ENCODE results near the gene GALNS. TPM values are rescaled to one million over a fixed set of nuclear protein-coding genes. Genes with fewer than 3 reads are reported as not detected.

Gene GALNS
- total RNA-seq, 6 experiments from 2014 or later: 16.6 to 20.7 (median 18.2) TPM

DNA sequence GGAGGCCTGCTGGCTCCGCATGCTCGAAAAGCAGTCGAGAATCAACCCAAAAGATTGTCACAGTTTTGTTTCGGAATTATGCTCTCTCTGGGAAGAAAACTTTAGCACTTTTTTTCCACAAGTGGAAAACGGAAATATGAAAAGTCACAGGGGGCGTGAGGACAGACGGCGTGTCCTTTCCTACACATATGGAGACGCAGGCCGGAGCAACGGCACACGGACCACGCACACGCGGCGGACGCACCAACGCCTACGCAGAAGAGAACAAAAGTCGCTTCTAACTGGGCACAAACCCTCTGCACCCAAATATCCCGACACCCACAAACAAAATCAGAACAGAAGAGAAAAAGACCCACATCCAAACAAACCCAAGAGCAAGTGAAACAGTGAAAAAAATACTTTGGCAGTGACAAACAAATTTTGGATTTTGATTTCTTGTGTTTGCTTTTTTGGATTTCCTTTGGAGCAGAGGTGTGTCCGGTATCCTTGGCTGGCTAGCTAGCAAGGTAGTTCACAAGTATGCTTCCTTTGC is 19.0 kb upstream of the GALNS start:
- TF ChIP-seq, protein P1, sequence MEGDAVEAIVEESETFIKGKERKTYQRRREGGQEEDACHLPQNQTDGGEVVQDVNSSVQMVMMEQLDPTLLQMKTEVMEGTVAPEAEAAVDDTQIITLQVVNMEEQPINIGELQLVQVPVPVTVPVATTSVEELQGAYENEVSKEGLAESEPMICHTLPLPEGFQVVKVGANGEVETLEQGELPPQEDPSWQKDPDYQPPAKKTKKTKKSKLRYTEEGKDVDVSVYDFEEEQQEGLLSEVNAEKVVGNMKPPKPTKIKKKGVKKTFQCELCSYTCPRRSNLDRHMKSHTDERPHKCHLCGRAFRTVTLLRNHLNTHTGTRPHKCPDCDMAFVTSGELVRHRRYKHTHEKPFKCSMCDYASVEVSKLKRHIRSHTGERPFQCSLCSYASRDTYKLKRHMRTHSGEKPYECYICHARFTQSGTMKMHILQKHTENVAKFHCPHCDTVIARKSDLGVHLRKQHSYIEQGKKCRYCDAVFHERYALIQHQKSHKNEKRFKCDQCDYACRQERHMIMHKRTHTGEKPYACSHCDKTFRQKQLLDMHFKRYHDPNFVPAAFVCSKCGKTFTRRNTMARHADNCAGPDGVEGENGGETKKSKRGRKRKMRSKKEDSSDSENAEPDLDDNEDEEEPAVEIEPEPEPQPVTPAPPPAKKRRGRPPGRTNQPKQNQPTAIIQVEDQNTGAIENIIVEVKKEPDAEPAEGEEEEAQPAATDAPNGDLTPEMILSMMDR (IDR thresholded peaks at IDR 0.05): no peak
- H3K4me1 Mint-ChIP-seq (ENCODE audit: low read depth): no peaks in the 10 kb centered on the region
- H3K4me3 Mint-ChIP-seq: no peak overlapping the region
- H3K27ac Mint-ChIP-seq: no peak overlapping the region
- no peaks in the 10 kb centered on the region for H3K9me3 Mint-ChIP-seq
- no peak for DNase-seq
- H3K27me3 Mint-ChIP-seq (ENCODE audit: insufficient read depth): peaks cover 26% of the 10 kb centered on the region
- H3K36me3 Mint-ChIP-seq (ENCODE audit: low read depth): no peaks in the 10 kb centered on the region

DNA sequence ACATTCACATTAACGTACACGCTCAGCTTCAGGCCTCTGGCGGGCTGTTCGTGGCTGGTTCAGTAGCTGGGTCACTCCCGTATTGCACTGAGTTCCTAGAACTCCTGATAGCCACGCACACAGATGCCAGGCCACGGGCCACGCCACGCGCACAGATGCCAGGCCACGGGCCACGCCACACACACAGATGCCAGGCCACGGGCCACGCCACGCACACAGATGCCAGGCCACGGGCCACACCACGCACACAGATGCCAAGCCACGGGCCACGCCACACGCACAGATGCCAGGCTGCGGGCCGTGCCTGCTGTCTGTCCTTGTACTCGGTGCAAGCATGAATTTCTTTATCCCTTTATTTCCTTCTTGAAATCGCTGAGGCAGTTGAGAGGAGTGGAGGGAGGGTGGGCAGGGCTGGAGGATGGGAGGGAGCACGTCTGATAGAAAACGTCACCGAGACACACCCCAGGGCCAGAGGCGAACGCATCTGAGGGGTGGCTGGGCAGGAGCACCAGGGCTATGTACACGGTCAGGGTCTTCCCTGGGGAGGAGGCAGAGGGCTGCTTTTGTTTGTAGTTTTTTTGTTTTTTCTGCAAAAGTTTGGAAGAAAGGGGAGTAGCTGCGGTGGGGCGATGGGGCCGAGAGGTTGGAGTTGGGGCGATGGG is 18.3 kb upstream of the GALNS start:
- Mint-ChIP-seq H3K36me3 (ENCODE audit: low read depth) (no peaks in the 10 kb centered on the region), H3K4me3 (no peak overlapping the region), H3K27ac (no peak overlapping the region), H3K4me1 (ENCODE audit: low read depth) (no peaks in the 10 kb centered on the region), H3K9me3 (no peaks in the 10 kb centered on the region), H3K27me3 (ENCODE audit: insufficient read depth) (peaks cover 28% of the 10 kb centered on the region)
- TF ChIP-seq, protein P1 (IDR thresholded peaks at IDR 0.05): no peak
- DNase-seq: no peak

DNA sequence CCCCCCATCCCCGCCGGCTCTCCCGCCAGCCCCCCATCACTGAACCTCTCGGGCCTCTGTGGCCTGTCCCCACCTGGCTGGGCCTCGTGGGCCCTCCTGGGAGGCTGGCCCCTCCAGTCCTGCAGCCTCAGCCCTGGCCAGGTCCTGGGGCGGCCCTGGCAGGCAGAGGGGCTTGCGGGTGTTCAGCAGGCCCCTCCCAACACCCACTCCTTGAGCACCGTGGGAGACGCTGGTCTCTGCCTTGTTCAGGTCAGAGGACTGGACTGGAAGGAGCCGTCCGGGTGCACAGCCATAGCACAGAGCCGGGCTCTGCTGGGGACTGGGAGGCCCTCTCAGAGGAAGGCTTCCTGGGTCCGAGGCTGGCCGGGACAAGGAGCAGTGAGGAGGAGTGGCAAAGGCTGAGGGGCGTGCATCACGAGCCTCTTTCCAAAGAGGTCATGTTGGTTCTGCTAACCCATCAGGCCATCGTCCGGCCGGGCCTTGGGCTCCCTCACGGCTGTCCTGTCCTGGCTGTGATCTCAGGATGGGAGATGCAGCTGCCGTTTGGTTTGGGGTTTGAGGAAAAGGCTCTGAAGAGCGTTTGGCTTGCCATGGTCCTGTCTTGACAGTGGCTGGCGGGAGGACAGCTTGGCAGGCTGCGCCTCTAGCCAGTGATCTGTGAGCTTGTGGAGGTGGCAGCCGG is 16.0 kb upstream of the GALNS start:
- Mint-ChIP-seq H3K9me3 (no peaks in the 10 kb centered on the region), H3K4me3 (no peak overlapping the region), H3K36me3 (ENCODE audit: low read depth) (no peaks in the 10 kb centered on the region), H3K4me1 (ENCODE audit: low read depth) (no peaks in the 10 kb centered on the region), H3K27me3 (ENCODE audit: insufficient read depth) (peaks cover 33% of the 10 kb centered on the region), H3K27ac (no peak overlapping the region)
- TF ChIP-seq, protein P1 (IDR thresholded peaks at IDR 0.05): no peak
- DNase-seq: no peak

DNA sequence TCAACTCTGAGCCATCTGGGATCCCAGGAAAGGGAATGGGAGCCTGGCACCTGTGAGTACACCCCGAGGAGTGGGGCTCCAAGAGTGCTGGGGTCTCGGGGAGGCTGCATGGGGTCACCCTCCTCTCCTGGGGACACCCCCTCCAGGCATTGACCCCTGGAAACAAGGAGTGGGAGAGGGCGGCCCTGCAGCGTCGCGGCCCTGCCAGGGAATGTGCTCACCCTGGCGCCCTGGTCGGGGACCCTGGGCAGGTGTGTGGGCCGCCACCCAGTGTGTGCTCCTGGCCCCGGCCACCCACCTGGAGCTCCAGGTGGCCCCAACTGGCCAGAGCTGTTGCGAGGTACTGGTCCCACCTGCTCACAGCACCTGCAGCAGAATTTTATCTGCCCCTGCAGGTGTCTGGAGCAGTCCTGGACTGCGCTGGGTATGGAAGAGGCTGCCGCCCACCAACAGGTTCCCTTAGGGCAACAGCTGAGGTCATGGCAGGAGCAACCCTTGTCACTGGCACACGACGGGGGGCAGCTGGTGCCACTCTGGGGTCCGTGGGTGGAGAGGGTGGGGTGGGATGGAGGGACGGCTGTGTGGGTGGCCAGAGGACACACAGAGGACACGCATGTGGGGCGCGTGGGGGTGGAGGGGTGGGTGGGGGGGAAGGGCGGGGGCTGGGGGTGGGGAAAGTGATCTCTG is 15.1 kb upstream of the GALNS start:
- Mint-ChIP-seq H3K36me3 (ENCODE audit: low read depth) (no peaks in the 10 kb centered on the region), H3K4me3 (no peak overlapping the region), H3K4me1 (ENCODE audit: low read depth) (no peaks in the 10 kb centered on the region), H3K9me3 (no peaks in the 10 kb centered on the region), H3K27me3 (ENCODE audit: insufficient read depth) (peaks cover 33% of the 10 kb centered on the region), H3K27ac (no peak overlapping the region)
- no peak for DNase-seq
- TF ChIP-seq, protein P1 (IDR thresholded peaks at IDR 0.05): no peak

DNA sequence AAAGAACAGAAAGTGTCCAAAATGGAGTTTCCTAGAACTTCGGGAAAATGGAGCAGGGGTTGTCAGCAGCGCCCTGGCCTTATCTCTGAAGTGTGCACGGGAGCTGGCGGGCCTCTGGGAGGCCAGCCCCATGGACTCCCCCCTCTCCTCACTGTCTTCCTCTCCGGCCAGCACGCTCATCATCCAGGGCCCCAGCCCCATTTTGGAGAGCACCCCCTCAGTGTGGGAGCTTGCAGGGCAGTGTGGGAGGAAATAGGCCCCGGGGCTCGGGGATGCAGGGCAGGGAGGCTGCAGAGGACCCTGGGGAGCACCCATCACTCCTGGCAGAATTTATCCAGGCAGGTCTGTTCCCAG is 14.6 kb upstream of the GALNS start:
- TF ChIP-seq, protein P1 (IDR thresholded peaks at IDR 0.05): no peak
- Mint-ChIP-seq H3K27ac (no peak overlapping the region), H3K4me3 (no peak overlapping the region; the same call in 1 of the 2 replicates), H3K4me1 (ENCODE audit: low read depth) (no peaks in the 10 kb centered on the region), H3K27me3 (ENCODE audit: insufficient read depth) (peaks cover 32% of the 10 kb centered on the region), H3K36me3 (ENCODE audit: low read depth) (no peaks in the 10 kb centered on the region), H3K9me3 (no peaks in the 10 kb centered on the region)
- no peak for DNase-seq
